Suprapubic skin (tissue), 4 donors: Measurements from ENCODE around the gene HLCS.

Experiments
- CTCF ChIP-seq, 2 donors: fragments of 200-600 bp in 1 of 2; fragments of 450-650 bp in 1 of 2; sonication (generic) in 1 of 2; IDR thresholded peaks; one replicate each; pipeline ENCODE4 v1.5.1; 2016 to 2019; ENCODE audit warnings: antibody characterized with exemption in 2 of 2, mild to moderate bottlenecking in 1 of 2, moderate library complexity in 1 of 2
- EP300 ChIP-seq: sonication (generic); formaldehyde crosslinking; IDR thresholded peaks from one replicate; pipeline ENCODE4 v1.6.1; 2017; ENCODE audit warnings: antibody characterized with exemption
- POLR2A ChIP-seq, 2 donors: fragments of 450-650 bp; IDR thresholded peaks; one replicate each; pipeline ENCODE4 v1.6.1; 2017; ENCODE audit warnings: antibody characterized with exemption in 2 of 2, mild to moderate bottlenecking in 2 of 2, moderate library complexity in 2 of 2
- POLR2AphosphoS5 ChIP-seq, 3 donors: sonication (generic); formaldehyde crosslinking; IDR thresholded peaks; one replicate each; pipeline ENCODE4 v1.6.1; 2017; ENCODE audit warnings: antibody characterized with exemption in 3 of 3

- no peak for TF ChIP-seq POLR2AphosphoS5 (IDR thresholded peaks at IDR 0.05)
- no peak for TF ChIP-seq CTCF (IDR thresholded peaks at IDR 0.05)
- no peak for TF ChIP-seq POLR2A (IDR thresholded peaks at IDR 0.05)
- TF ChIP-seq EP300, result no peak
Observed at GRCh38 chr21:36723371-36723881, 243.0 kb downstream of the HLCS start.
